Fibroblast of skin of right quadriceps (primary cell): ENCODE results near the gene ITK.

ENCODE experiments used
- DNase-seq: peaks from one replicate; pipeline ENCODE4 v3.0.0-alpha.2; 2013

The ITK gene

DNA sequence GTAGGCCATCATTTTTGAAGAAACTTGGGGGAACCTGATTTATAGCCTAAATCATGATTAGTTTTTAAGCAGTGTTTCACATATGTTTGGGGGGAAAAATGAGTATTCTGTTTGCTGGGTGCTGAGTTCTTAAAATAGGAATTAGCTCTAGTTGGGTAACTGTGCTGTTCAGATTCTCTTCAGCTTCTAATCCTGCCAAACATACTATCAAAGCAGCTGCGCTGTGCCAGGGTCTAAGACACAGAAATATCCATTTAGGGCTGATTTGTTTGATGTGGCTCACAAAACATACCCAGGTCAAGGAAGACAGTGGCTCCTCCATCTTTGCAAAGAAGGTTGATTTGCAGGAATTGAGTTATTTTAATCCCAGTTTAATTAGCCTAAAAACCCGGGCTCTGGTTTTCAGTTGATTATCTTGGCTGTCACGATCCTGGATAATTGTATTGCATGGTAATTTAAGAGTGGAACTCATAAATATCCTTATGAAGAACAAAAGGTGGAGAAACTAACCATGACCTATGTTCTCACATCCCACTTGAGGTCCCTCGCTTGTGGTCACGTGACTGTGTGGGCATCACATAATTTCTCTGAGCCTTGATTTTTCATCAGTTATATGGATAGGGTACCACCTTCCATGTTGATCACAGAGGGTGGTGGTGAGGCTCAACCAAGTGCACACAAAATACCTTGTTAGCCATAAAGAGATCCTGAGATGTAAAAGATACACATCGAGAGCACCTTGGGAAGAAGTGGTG, 104.0 kb downstream of the ITK start:
- no peak for DNase-seq

DNA sequence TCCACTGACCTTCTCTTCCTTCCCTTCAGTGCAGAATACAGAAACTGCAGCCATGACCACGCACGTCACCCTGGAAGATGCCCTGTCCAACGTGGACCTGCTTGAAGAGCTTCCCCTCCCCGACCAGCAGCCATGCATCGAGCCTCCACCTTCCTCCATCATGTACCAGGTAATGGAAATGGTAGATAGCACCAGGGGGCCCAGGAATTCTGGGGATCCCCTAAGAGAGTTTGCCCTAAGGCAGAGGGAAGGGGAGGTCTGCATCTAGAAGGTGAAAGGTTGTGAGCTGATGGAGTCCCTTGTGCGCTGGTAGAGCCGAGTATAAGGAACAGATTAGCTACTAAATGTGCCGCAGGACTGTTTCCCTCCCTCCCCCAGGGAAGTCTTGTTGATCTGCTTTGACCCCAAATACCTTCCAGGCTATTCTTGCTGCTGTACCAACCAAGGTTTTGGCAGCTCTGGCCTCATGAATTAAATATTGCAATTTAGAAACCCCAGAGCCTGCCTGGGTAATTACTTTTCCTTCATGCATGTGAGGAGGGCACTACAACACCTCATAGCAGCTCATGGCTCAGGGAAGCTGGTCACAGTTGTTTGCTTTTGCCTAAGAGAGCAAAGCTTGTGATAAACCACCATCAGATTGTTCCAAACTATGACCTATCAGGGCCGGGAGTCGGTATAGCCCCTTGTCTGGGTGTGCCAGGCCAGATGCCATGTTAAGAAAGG, 104.8 kb downstream of the ITK start:
- DNase-seq = no peak

DNA sequence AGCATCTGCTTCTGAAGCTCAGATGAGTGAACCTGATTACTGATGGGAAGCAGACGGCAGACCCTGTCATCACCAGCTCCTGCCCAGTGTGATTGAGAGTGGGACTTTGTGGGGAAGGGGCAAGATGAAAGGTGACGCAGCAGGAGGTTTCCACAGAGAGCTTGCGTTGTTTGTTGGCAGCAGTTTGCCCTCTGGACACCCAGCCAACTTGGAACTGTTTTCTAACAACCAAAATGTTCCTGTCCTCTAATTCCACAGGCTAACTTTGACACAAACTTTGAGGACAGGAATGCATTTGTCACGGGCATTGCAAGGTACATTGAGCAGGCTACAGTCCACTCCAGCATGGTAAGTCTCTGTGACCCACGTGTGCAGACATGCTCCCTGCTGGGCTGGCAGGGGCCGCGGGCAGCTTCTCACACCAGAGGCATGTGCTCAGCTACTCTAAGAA, 106.1 kb downstream of the ITK start:
- DNase-seq = peak; percentile 54

DNA sequence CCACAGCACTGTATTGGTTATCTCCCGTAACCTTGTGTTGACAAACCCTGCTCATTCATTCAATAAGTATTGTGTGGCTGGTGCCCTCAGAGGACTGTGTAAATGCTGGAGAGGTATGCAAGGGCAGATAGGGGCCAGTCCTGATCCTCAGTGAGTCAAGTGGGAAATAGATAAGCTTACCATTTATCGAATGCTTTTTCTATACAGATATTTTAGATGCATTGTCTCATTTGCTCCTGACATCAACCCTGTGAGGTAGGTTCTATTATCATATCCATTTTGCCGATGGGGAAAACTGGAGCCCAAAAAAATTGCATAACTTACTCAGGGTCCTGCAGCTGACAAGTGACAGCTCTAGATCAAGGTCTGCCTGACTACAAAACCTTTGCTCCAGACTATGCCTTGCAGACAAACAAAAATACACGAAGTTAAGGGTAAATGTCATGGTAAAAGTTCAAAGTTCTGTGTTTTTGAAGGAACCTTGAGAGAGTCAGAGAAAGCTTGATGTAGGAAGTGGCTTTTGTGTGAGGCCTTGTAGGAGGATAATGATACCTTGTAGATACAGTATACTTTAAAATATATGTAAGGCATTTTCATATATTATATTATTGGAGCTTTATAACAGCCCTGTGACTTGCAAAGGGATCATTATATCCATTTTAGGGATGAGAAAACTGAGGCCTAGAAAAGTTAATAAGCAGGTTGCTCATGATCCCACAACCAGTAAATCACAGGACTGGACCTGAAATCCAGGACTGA, 107.9 kb downstream of the ITK start:
- no peak for DNase-seq

DNA sequence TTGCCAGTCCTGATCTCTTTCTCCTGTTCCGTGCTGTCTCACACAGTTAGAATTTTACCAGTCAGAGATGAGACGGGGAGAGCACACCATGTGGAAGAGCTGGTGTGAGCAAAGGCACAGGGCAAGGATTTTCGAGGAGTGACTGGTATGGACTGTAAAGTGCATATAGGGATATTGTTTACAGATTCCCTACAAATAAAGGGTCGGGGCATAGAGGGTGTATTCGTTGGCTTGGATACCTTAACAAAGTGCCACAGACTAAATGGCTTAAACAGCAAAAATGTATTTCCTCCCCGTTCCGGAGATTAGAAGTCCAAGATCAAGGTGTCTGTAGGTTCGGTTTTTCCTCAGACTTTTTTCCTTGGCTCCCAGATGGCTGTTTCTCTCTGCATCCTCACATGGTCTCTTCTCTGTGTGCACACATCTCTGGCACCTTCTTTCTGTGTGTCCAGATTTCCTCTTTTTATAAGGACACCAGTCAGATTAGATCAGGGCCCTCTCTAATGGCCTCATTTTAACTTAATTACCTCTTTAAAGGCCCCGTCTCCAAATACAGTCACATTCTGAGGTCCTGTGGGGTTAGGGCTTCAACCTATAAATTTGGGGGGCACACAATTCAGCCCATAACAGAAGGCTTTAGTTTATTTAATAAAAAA, 108.7 kb downstream of the ITK start:
- no peak for DNase-seq

DNA sequence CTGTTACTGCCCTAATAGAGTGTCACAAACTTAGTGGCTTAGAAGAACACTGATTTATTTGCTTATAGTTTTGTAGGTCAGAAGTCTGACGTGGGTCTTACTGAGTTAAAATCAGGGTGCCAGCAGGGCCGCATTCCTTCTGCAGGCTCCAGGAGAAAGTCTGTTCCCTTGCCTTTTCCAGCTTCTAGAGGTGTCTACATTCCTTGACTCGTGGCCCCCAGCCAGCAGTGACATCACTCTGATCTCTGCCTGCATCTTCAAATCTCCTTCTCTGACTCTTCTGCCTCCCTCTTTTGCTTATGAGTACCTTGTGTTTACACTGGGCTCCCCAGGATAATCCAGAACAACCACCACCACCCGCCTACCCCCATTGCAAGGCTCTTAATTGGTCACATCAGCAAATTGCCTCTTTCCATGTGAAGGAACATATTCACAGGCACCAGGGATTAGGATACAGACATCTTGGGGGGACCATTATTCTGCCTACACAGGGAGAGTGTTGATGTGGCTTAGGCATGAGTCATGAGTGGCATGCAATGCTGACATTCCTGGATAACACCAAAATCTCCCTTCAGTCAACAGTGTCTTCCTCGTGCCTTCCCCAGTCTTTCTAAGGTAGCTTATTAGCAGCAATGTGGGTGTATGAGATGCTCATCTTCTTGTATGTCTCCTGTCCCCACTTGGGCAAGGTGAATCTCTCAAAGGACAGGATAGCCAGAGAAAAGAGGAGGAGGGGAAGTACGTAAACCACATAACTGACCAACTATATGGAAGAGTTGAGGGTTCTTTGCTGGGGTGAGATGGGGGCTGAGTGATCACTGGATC, 109.7 kb downstream of the ITK start:
- DNase-seq = peak; percentile 94

DNA sequence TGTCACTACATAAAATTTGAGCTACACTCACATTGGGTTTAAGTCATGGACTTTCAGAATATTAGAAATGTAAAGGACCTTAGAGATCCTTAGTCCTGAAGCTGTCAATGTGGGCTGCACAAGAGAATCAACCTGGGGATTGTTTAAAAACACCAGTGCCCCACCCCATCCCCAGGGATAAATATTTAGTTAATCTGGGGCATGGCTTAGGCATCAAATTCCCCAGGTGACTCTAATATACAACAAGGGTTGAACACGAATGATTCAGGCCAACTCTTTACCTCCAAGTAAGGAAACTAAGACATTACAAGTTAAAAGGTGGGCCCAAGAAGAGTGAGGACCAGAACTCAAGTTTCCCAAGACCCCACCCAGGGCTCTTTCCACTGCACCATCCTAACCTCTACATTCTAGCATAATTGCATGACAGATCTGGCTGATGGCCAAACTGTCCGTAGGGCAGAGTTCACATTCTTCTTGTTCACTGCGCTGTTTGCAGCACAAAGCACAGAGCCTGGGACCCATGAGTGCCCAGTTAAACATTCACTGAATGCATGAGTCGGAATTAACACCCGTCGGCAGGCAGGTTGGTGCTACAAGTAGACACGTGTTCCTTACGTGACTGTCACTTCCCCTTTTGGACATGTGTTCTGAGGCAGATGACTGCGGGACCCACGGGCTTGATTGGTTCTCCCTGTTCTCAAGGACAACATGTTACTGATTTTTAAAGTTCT, 110.5 kb downstream of the ITK start:
- DNase-seq = peak; percentile 28

DNA sequence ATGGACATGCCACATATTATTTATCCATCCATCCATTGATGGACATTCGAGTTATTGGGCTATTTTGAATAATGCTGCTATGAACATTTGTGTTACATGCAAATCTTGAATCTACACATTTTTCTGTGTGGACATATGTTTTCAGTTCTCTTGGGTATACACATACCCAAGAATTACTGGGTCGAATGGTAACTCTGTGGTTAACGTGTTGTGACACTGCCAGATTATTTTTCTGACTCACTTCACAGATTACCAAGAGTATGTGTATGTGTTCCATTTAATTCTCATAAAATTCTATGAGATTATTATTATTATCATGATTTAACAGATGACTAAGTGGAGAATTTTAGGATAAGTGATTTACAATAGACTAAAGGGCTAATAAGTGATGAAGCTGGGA, 112.0 kb downstream of the ITK start:
- DNase-seq = peak; percentile 53

DNA sequence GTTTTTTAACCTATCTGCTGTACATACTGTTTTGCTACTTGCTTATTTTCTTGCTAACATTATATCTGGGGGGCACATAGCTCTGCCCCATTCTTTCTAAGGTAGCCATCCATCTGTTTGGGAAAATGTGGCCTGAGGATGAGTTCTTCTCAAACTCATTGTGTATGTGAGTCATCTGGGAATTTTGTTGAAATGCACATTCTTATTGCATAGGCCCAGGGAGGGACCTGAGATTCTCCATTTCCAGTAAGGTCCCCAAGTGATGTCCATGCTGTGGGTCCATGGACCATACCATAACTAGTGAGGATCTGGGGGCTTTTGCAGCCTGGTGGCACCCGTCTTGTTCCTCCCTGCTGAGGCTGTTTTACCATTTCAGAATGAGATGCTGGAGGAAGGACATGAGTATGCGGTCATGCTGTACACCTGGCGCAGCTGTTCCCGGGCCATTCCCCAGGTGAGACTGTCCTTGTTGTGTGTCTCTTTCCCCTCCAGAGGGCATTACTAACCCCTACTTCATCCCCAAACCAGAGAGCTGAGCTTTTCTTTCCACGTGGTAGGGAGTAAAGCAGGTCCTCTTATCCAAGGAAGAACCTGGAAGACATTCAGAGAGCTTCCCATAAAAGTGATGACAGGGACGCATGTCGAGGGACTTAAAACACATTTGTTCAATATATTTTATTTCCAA, 113.9 kb downstream of the ITK start:
- no peak for DNase-seq

DNA sequence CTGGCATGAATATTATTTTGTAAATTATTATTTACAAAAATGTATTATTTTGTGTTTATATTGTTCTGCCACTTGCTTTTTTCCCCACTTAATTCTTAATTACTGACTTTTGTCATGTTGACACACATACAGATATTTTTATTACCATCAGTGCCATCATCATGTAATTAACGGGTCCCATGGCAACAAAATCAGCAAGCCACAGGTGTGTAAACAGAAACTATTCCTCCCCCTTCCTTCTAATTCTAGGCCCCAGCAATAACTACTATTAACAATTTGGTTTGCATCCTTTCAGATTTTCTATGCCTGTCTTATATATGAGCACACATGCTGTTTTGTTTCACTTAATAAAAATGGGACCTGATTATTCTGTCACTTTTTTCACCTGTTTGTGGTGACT, 114.6 kb downstream of the ITK start:
- DNase-seq = no peak

DNA sequence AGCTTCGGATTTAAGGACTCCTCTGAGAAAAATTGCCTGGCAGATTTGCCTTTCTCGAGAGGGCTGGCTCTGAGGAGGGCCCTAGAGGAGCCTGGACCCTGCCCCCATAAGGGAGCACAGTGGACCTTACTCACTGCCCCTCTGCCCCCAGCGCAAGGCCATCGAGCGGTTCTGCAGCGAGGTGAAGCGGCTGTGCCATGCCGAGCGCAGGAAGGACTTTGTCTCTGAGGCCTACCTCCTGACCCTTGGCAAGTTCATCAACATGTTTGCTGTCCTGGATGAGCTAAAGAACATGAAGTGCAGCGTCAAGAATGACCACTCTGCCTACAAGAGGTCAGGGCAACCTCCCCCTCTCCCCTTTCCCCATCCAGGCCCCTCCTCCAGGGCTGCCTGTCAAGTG, 119.9 kb downstream of the ITK start:
- DNase-seq = no peak

DNA sequence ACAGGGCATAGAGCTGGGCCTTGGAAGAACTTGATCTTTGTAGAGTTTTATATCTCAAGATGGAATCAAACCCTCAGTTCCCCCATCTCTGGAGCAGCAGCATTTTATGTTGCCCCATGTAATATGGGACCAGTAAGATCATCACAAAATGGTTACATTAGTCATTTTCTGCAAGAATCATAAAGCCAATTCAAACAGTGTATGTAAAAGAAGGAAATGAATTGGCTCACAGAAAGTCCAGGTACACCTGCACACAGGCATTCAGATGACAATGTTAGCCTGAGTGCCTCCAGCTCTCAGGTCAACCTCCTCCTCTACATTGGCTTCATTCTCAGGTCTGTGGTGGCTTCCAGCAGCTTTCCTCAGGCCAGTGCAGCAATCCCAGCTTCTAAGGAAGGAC, 120.4 kb downstream of the ITK start:
- no peak for DNase-seq

DNA sequence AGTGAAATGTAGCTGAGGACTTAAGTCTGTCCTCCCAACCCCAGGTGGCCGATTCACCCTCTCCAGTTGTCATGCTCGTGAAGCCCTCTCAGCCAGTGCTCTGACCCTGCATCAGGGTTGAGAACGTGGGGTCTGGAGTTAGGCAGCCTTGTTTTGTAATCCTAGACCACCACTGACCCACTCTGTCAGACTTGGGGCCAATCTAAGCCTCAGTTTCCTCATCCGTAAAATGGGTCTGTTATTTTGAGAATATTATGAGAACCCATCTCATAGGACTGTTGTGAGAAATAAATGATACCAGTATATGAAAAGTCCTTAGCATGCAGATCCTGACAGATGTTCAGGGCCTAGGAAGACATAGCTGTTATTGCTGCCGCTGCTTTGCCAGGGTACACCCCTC, 122.4 kb downstream of the ITK start:
- DNase-seq = no peak

DNA sequence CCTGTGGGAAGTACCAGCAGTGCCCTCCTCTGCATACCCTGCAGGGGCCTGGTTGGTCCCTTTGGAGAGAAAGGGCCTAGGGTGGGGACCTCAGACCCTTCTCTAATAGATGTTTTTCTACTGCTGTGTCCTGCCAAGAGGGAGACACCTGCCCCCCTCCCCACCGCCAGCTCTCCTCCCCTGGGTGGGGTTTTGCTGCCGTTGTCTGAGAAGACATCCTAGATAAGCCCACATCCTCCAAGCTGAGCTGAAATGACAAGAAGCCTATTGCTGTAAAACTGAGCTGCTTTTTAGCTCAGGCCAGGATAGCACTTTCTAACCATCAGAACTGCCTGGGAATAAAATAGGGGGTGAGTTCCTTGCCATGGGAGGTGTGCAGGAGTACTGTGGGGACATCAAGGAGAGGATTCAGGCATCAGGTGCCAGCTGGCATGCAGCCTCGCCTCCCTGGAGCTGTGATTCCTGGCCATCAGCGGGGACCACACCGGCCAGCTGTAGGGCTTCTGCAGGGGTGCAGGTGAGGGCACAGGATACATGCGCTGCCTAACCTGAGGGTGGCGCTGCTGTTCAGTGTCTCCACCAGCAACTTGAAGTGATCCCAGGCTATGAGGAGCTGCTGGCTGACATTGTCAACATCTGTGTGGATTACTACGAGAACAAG, 123.2 kb downstream of the ITK start:
- DNase-seq = no peak
